ENCODE results near the gene DYNLT1. TPM values are rescaled to one million over a fixed set of nuclear protein-coding genes. Genes with fewer than 3 reads are reported as not detected.

DYNLT1 gene
- total and polyA plus RNA-seq, 9 donors = 50.0 to 217 (median 103) TPM

DNA sequence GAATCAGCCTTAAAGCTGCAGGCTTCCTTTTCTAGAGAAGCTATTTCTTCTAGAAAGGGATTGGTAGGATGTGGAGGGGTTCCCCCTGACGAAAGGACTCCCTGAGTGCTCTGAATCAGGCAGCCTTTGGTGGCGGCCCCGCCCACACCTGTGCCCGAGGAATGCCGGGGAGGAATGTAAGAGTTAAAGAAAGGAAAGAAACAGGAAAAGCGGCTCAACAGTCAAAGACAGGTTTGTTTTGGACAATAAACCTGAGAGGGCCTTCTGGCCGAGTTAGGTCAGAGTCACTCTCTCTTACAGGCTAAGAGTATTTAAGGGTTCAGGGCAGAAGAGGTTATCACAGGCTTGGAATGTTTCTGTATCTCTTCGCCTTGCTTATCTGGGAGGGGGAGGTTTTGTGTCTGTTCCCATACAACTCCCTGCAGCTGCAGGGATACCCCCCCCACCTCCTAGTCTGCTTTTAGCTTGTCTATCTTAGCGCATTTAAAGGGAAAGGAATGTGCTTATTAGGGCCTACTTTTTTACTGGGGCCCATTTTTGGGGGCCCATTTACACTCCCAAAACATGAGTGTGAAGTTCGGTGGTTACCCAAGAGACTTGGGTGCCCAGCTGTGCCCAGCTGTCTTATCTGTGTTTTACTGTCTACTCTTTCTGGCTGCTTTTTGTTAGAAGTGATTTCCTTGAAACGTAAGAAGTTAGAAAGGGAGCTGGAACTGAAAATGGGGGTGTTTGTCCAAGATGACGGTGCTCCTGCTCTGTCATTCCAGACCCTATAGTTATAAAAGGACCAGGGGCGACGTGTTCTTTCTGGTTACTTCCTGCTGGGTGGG, 32.8 kb downstream of the DYNLT1 start:
- H3K36me3 ChIP-seq = no peaks in the 10 kb centered on the region

DNA sequence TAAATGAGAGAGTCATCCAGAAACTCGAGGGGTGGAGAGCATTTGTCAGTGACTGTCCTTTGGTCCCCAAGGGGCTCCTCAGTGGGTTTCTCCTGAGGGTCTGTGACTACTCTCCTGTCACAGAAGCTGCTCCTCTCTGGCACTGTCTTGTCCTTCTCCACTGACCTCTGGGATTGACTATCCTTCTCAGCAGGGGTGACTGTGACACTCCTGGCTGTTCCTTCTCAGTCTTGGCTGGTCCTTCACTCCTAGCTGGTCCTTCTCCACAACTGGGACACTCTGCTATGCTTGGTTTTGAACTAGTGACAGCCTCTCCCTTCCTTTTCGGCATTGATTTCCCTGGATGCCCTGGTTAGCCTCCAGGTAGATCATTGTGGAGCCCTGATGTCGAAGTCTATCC, 33.5 kb downstream of the DYNLT1 start:
- no peaks in the 10 kb centered on the region for H3K27me3 ChIP-seq
- H3K4me1 ChIP-seq (ENCODE audit: insufficient read depth) = peaks cover 13% of the 10 kb centered on the region
- peak overlapping the region in 1 of 2 donors; percentile 72 for H3K27ac ChIP-seq
- H3K36me3 ChIP-seq = no peaks in the 10 kb centered on the region
- intact Hi-C loops (cut with DNase I) = no loop called here
- TF ChIP-seq POLR2A (IDR thresholded peaks at IDR 0.05) (no peak), EP300 (IDR thresholded peaks at IDR 0.05) (no peak)
- TF ChIP-seq, protein P1, sequence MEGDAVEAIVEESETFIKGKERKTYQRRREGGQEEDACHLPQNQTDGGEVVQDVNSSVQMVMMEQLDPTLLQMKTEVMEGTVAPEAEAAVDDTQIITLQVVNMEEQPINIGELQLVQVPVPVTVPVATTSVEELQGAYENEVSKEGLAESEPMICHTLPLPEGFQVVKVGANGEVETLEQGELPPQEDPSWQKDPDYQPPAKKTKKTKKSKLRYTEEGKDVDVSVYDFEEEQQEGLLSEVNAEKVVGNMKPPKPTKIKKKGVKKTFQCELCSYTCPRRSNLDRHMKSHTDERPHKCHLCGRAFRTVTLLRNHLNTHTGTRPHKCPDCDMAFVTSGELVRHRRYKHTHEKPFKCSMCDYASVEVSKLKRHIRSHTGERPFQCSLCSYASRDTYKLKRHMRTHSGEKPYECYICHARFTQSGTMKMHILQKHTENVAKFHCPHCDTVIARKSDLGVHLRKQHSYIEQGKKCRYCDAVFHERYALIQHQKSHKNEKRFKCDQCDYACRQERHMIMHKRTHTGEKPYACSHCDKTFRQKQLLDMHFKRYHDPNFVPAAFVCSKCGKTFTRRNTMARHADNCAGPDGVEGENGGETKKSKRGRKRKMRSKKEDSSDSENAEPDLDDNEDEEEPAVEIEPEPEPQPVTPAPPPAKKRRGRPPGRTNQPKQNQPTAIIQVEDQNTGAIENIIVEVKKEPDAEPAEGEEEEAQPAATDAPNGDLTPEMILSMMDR (IDR thresholded peaks at IDR 0.05) = no peak
- DNase-seq = no peak
- no peaks in the 10 kb centered on the region for H3K9me3 ChIP-seq
- no peak overlapping the region for H3K4me3 ChIP-seq
- 57 to 64% (median 63%) methylated on average over 3 of the region's 3 CpGs for WGBS, 3 donors

More for the DNA sequence above, 32.8 kb downstream of the DYNLT1 start:
- TF ChIP-seq POLR2A (IDR thresholded peaks at IDR 0.05) = no peak
- no peak for TF ChIP-seq EP300 (IDR thresholded peaks at IDR 0.05)
- TF ChIP-seq, protein P1 (IDR thresholded peaks at IDR 0.05) = no peak
- H3K27me3 ChIP-seq = no peaks in the 10 kb centered on the region
- WGBS, 3 donors = 8 to 25% (median 15%) methylated on average over 14 of the region's 14 CpGs
- intact Hi-C loops (cut with DNase I) = no loop called here
- peaks cover 13% of the 10 kb centered on the region for H3K4me1 ChIP-seq (ENCODE audit: insufficient read depth)
- no peaks in the 10 kb centered on the region for H3K9me3 ChIP-seq
- DNase-seq = no peak
- peak overlapping the region in 1 of 2 donors; percentile 72 for H3K27ac ChIP-seq
- no peak overlapping the region for H3K4me3 ChIP-seq

- H3K4me1 ChIP-seq (ENCODE audit: insufficient read depth) = peaks cover 13% of the 10 kb centered on the region
- H3K27ac ChIP-seq = peak overlapping the region in 1 of 2 donors; percentile 72
- DNase-seq = no peak
- intact Hi-C loops (cut with DNase I) = no loop called here
- WGBS, 3 donors = 61 to 66% (median 62%) methylated on average over 9 of the region's 9 CpGs
- no peaks in the 10 kb centered on the region for H3K9me3 ChIP-seq
- no peaks in the 10 kb centered on the region for H3K36me3 ChIP-seq
- no peak for TF ChIP-seq EP300 (IDR thresholded peaks at IDR 0.05)
- TF ChIP-seq, protein P1 (IDR thresholded peaks at IDR 0.05) = no peak
- TF ChIP-seq POLR2A (IDR thresholded peaks at IDR 0.05) = no peak
- H3K27me3 ChIP-seq = no peaks in the 10 kb centered on the region
- H3K4me3 ChIP-seq = no peak overlapping the region
Measured at GRCh38 chr6:158610319-158610968, 34.1 kb downstream of the DYNLT1 start.

DNA sequence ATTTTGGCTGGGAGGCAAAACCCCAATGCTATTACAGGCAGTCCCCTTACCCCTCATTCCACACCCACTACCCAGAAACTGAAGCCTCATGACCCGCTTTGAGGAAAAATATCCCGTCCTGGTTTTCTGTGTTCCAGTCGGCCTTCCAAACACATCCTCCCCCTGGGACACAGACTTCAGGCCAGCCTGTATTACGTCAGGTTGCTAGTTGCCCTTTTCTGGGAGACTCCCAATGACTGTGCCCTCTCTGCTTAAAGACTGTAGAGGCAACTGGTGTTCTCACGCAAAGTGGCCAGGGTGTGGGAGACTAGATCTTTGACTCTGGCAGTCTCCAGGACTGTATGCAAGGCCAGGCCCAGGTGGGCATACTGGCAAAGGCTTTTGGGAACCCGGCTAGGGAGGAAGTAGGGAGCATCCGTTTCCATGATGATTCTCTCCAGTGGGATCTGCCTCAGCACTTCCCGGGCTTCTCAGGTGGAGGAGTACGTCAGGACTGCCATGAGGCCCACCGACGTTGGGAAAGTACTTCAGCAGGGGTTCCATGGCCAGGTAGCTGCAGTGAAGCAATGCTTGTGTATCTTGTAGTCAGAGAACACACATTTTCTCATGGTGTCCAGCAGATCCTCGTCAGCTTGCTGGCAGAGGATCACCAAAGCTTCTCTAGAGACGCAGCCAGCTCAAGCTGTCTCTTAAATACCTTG, 34.9 kb downstream of the DYNLT1 start:
- no peak overlapping the region for H3K4me3 ChIP-seq
- WGBS, 3 donors = 54 to 66% (median 65%) methylated on average over 13 of the region's 13 CpGs
- no peaks in the 10 kb centered on the region for H3K9me3 ChIP-seq
- TF ChIP-seq, protein P1 (IDR thresholded peaks at IDR 0.05) = no peak
- TF ChIP-seq EP300 (IDR thresholded peaks at IDR 0.05) (no peak), POLR2A (IDR thresholded peaks at IDR 0.05) (no peak)
- H3K4me1 ChIP-seq (ENCODE audit: insufficient read depth) = peaks cover 13% of the 10 kb centered on the region
- peak overlapping the region in 1 of 2 donors; percentile 72 for H3K27ac ChIP-seq
- DNase-seq = no peak
- H3K36me3 ChIP-seq = no peaks in the 10 kb centered on the region
- intact Hi-C loops (cut with DNase I) = loop anchor here (5.0 to 10.0 kb wide), 3 partner anchors 75 to 392 kb away; no protein-coding TSS in a partner anchor
- no peaks in the 10 kb centered on the region for H3K27me3 ChIP-seq

Data from ovary (tissue), 9 donors.